Measurements from ENCODE around the gene PHF24.

- no peak for TF ChIP-seq CTCF (IDR thresholded peaks at IDR 0.05)
- TF ChIP-seq EP300 (IDR thresholded peaks at IDR 0.05; ENCODE audit: low read depth) = no peak
- no peak for TF ChIP-seq POLR2AphosphoS5 (IDR thresholded peaks at IDR 0.05)
These were observed 13.2 kb downstream of the PHF24 start for GRCh38 chr9:34971146-34971811.
